Lower leg skin (tissue), 4 donors: Measurements from ENCODE around the gene RASL11B. TPM values are rescaled to one million over a fixed set of nuclear protein-coding genes. Genes with fewer than 3 reads are reported as not detected.

Experiments
- DNase-seq, 2 donors: peaks; one replicate each; pipeline ENCODE4 v3.0.0-alpha.2; 2019; ENCODE audit warnings: low spot score in 2 of 2
- H3K4me3 ChIP-seq: fragments of 200-600 bp; sonication (generic); 2 replicates; pipeline ENCODE4 v1.5.1; 2017; ENCODE audit warnings: mild to moderate bottlenecking, low read depth; ENCODE audit not compliant: poor library complexity, severe bottlenecking
- CTCF ChIP-seq, 3 donors: fragments of 450-650 bp; IDR thresholded peaks; one replicate each; pipeline ENCODE4 v1.5.1; 2016; ENCODE audit warnings: antibody characterized with exemption in 3 of 3, mild to moderate bottlenecking in 3 of 3, moderate library complexity in 2 of 3
- POLR2A ChIP-seq, 2 donors: fragments of 450-650 bp; IDR thresholded peaks; one replicate each; pipeline ENCODE4 v1.6.1; 2016 to 2017; ENCODE audit warnings: antibody characterized with exemption in 2 of 2, mild to moderate bottlenecking in 1 of 2, moderate library complexity in 1 of 2
- WGBS, 2 donors: methylation state at CpG; one replicate each; pipeline ENCODE4 v1.1.5; 2018; 5-methylcytosine and 5-hydroxymethylcytosine counted together
- intact Hi-C: fragments of 100-400 bp; cut with DNase I; formaldehyde crosslinking; loops from one replicate; pipeline ENCODE4 v1.15.0; 2023; ENCODE audit warnings: low total_unique reads
- total RNA-seq, 4 donors: library from RNA; depleted of rRNA; stranded (reverse); fragments of >200 nt; gene quantifications; one replicate each; pipeline ENCODE4 v1.1.0, GENCODE V29; 2016

RASL11B gene
- total RNA-seq, 4 donors from 2014 or later = 0.80 to 4.0 (median 2.3) TPM

GRCh38 chr4:52894443-52894842 is 32.3 kb downstream of the RASL11B start:
- 71 to 76% methylated on average over 1 of the region's 1 CpG for WGBS, 2 donors
- intact Hi-C loops = no loop called here
- H3K4me3 ChIP-seq = no peak overlapping the region
- DNase-seq = no peak
- TF ChIP-seq CTCF (IDR thresholded peaks at IDR 0.05) = no peak
- TF ChIP-seq POLR2A (IDR thresholded peaks at IDR 0.05) = no peak

GRCh38 chr4:52903273-52903672 is 41.2 kb downstream of the RASL11B start:
- WGBS, 2 donors = 96 to 98% methylated on average over 4 of the region's 4 CpGs
- no peak for DNase-seq
- TF ChIP-seq POLR2A (IDR thresholded peaks at IDR 0.05) = no peak
- no peak for TF ChIP-seq CTCF (IDR thresholded peaks at IDR 0.05)
- intact Hi-C loops = no loop called here
- no peak overlapping the region for H3K4me3 ChIP-seq

- TF ChIP-seq POLR2A (IDR thresholded peaks at IDR 0.05) (no peak), CTCF (IDR thresholded peaks at IDR 0.05) (no peak)
- DNase-seq = no peak
- WGBS, 2 donors = 93 to 94% methylated on average over 4 of the region's 4 CpGs
- intact Hi-C loops = no loop called here
- H3K4me3 ChIP-seq = no peak overlapping the region
Observed at GRCh38 chr4:52904421-52904820, 42.3 kb downstream of the RASL11B start.

- WGBS, 2 donors = 91 to 93% methylated on average over 2 of the region's 2 CpGs
- no peak for DNase-seq
- intact Hi-C loops = no loop called here
- no peak for TF ChIP-seq CTCF (IDR thresholded peaks at IDR 0.05)
- TF ChIP-seq POLR2A (IDR thresholded peaks at IDR 0.05) = no peak
- H3K4me3 ChIP-seq = no peak overlapping the region
Observed at GRCh38 chr4:52907510-52907909, 45.4 kb downstream of the RASL11B start.

- no peak for DNase-seq
- H3K4me3 ChIP-seq = no peak overlapping the region
- TF ChIP-seq POLR2A (IDR thresholded peaks at IDR 0.05) = no peak
- no peak for TF ChIP-seq CTCF (IDR thresholded peaks at IDR 0.05)
- intact Hi-C loops = no loop called here
Observed at GRCh38 chr4:52910115-52910514, 48.0 kb downstream of the RASL11B start.

GRCh38 chr4:52911684-52912294 is 49.7 kb downstream of the RASL11B start:
- intact Hi-C loops = no loop called here
- WGBS, 2 donors = 5 to 8% methylated on average over 3 of the region's 3 CpGs

More at GRCh38 chr4:52911684-52912294, 49.7 kb downstream of the RASL11B start:
- H3K4me3 ChIP-seq = no peak overlapping the region
- no peak for TF ChIP-seq POLR2A (IDR thresholded peaks at IDR 0.05)
- TF ChIP-seq CTCF (IDR thresholded peaks at IDR 0.05) = no peak
- peak; percentile 58 to 91 for DNase-seq
